ENCODE data around the gene LMO1.
A peak's percentile ranks its signal among the peaks of the same experiment; 100 is the strongest.

LMO1 gene

GRCh38 chr11:8258784-8259183 is 4.9 kb downstream of the LMO1 start:
- no peaks in the 10 kb centered on the region for H3K36me3 ChIP-seq
- no peaks in the 10 kb centered on the region for H3K9me3 ChIP-seq
- no peak overlapping the region for H3K4me3 ChIP-seq
- peaks cover 0 to 15% of the 10 kb centered on the region in 2 donors for H3K27me3 ChIP-seq
- no peak for TF ChIP-seq CTCF (IDR thresholded peaks at IDR 0.05)
- intact Hi-C loops (cut with DNase I; ENCODE audit: low total_unique reads) = no loop called here
- peaks cover 0 to 36% (median 26%) of the 10 kb centered on the region in 4 donors for H3K4me1 ChIP-seq
- peak in 1 of 2 donors; percentile 54 for DNase-seq
- peak overlapping the region in 1 of 2 donors; percentile 23 for H3K27ac ChIP-seq

- peaks cover 0 to 15% of the 10 kb centered on the region in 2 donors for H3K27me3 ChIP-seq
- H3K4me1 ChIP-seq = peaks cover 0 to 31% (median 21%) of the 10 kb centered on the region in 4 donors
- peak overlapping the region in 1 of 2 donors; percentile 23 for H3K27ac ChIP-seq
- no peaks in the 10 kb centered on the region for H3K36me3 ChIP-seq
- TF ChIP-seq CTCF (IDR thresholded peaks at IDR 0.05) = no peak
- peak; percentile 19 to 69 for DNase-seq
- H3K9me3 ChIP-seq = no peaks in the 10 kb centered on the region
- H3K4me3 ChIP-seq = no peak overlapping the region
- intact Hi-C loops (cut with DNase I; ENCODE audit: low total_unique reads) = no loop called here
These were observed 5.4 kb downstream of the LMO1 start for GRCh38 chr11:8258289-8258688.

- H3K27ac ChIP-seq = no peak overlapping the region
- no peak for TF ChIP-seq CTCF (IDR thresholded peaks at IDR 0.05)
- peak; percentile 9 to 37 for DNase-seq
- H3K9me3 ChIP-seq = no peaks in the 10 kb centered on the region
- H3K4me1 ChIP-seq = peaks cover 0 to 21% (median 9%) of the 10 kb centered on the region in 4 donors
- H3K36me3 ChIP-seq = no peaks in the 10 kb centered on the region
- H3K4me3 ChIP-seq = no peak overlapping the region
- intact Hi-C loops (cut with DNase I; ENCODE audit: low total_unique reads) = no loop called here
- H3K27me3 ChIP-seq = peaks cover 0 to 10% of the 10 kb centered on the region in 2 donors
These were observed 6.5 kb downstream of the LMO1 start for GRCh38 chr11:8257003-8257664.

- TF ChIP-seq CTCF (IDR thresholded peaks at IDR 0.05) = no peak
- H3K36me3 ChIP-seq = no peaks in the 10 kb centered on the region
- H3K9me3 ChIP-seq = no peaks in the 10 kb centered on the region
- H3K4me3 ChIP-seq = no peak overlapping the region
- H3K27ac ChIP-seq = no peak overlapping the region
- H3K4me1 ChIP-seq = peaks cover 0 to 19% (median 8%) of the 10 kb centered on the region in 4 donors
- DNase-seq = peak; percentile 8 to 24
- H3K27me3 ChIP-seq = peaks cover 0 to 5% of the 10 kb centered on the region in 2 donors
- intact Hi-C loops (cut with DNase I; ENCODE audit: low total_unique reads) = no loop called here
These were observed 7.2 kb downstream of the LMO1 start for GRCh38 chr11:8256271-8257002.

GRCh38 chr11:8253566-8253965 is 10.1 kb downstream of the LMO1 start:
- Histone ChIP-seq H3K4me1 (peaks cover 0 to 5% (median under 1%) of the 10 kb centered on the region in 4 donors), H3K9me3 (no peaks in the 10 kb centered on the region), H3K27me3 (peaks cover 0 to 3% of the 10 kb centered on the region in 2 donors), H3K4me3 (no peak overlapping the region), H3K27ac (no peak overlapping the region), H3K36me3 (no peaks in the 10 kb centered on the region)
- intact Hi-C loops (cut with DNase I; ENCODE audit: low total_unique reads) = no loop called here
- no peak for TF ChIP-seq CTCF (IDR thresholded peaks at IDR 0.05)
- DNase-seq = peak; percentile 3 to 25

Measured in tibial artery (tissue), 4 donors.